GM12892 (cell line): ENCODE measurements around the gene GJE1.

Experiments used
- DNase-seq: peaks from one replicate; pipeline ENCODE4 v3.0.0; 2011; ENCODE audit not compliant: insufficient read length
- FAIRE-seq: peaks from 2 replicates; lab custom pipeline; 2011; peaks lifted over from hg19 to GRCh38; lab: Jason Lieb, UNC
- POLR2A ChIP-seq: IDR thresholded peaks from 2 replicates; pipeline ENCODE4 v1.6.1; 2011; ENCODE audit warnings: low read depth, low read length, control low read depth
- POLR2AphosphoS5 ChIP-seq: IDR thresholded peaks from 2 replicates; pipeline ENCODE4 v1.6.1; 2011; ENCODE audit warnings: low read depth, low read length, control low read depth
- TAF1 ChIP-seq: IDR thresholded peaks from 2 replicates; pipeline ENCODE4 v1.6.1; 2011; ENCODE audit warnings: low read depth, mild to moderate bottlenecking, control low read depth, low read length, borderline replicate concordance

GJE1 gene

GRCh38 chr6:142173980-142174379 is 41.3 kb downstream of the GJE1 start:
- no peak for FAIRE-seq
- no peak for TF ChIP-seq POLR2A
- no peak for TF ChIP-seq POLR2AphosphoS5
- no peak for TF ChIP-seq TAF1
- no peak for DNase-seq

- TF ChIP-seq TAF1 (no peak), POLR2A (no peak), POLR2AphosphoS5 (no peak)
- FAIRE-seq: no peak
Measured at GRCh38 chr6:142174703-142175102, 42.0 kb downstream of the GJE1 start.

GRCh38 chr6:142178129-142178528 is 45.4 kb downstream of the GJE1 start:
- TF ChIP-seq POLR2A (no peak), POLR2AphosphoS5 (no peak), TAF1 (no peak)
- DNase-seq (no peak), FAIRE-seq (no peak)

More at GRCh38 chr6:142174703-142175102, 42.0 kb downstream of the GJE1 start:
- no peak for DNase-seq

DNA sequence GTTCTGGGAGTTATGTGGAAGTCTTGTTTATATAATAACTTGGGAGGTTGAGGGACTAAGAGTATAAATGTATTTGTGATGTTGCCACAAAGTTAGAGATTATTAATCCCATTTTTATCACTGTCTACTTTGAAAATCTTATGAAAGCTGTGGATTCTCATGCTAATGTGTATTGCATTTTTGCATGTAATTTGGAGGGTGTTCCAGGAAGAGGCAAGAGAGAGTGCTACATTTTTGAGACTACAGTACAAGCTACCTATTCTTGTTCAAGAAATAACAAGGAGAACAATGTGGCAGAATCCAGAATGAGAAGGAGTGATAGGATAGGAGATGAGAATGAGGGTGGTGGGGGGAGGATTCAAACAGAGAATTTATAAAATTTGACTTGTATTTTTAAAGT is 49.3 kb downstream of the GJE1 start:
- DNase-seq (no peak), FAIRE-seq (no peak)
- no peak for TF ChIP-seq TAF1
- no peak for TF ChIP-seq POLR2AphosphoS5
- no peak for TF ChIP-seq POLR2A

- no peak for DNase-seq
- no peak for FAIRE-seq
- TF ChIP-seq TAF1: no peak
- no peak for TF ChIP-seq POLR2A
- no peak for TF ChIP-seq POLR2AphosphoS5
Measured at GRCh38 chr6:142183351-142183750, 50.6 kb downstream of the GJE1 start.

- DNase-seq: no peak
- TF ChIP-seq TAF1 (no peak), POLR2AphosphoS5 (no peak), POLR2A (no peak)
- no peak for FAIRE-seq
Measured at GRCh38 chr6:142184307-142184706, 51.6 kb downstream of the GJE1 start.
